GM10248 (cell line): Measurements from ENCODE around the gene IFNL4.

Experiments
- CTCF ChIA-PET: fragments of 300-600 bp; sonication (Branson Sonifier 250); formaldehyde crosslinking; extraction: SDS; loops from one replicate; lab custom pipeline; 2021; ENCODE audit warnings: antibody characterized with exemption; lab: Yijun Ruan, JAX
- POLR2A ChIA-PET: fragments of 350-650 bp; sonication (Branson Sonifier 250); formaldehyde crosslinking; extraction: SDS; loops from one replicate; lab custom pipeline; 2020; ENCODE audit warnings: antibody characterized with exemption; lab: Yijun Ruan, JAX
- DNase-seq: peaks from one replicate; pipeline ENCODE4 v3.0.0; 2012; ENCODE audit errors: extremely low spot score
- TF ChIP-seq, protein P1 (sequence below): IDR thresholded peaks from 2 replicates; pipeline ENCODE4 v1.5.1; 2012; ENCODE audit warnings: mild to moderate bottlenecking, low read depth; ENCODE audit errors: extremely low read depth, missing control alignments, control extremely low read depth

The IFNL4 gene

DNA sequence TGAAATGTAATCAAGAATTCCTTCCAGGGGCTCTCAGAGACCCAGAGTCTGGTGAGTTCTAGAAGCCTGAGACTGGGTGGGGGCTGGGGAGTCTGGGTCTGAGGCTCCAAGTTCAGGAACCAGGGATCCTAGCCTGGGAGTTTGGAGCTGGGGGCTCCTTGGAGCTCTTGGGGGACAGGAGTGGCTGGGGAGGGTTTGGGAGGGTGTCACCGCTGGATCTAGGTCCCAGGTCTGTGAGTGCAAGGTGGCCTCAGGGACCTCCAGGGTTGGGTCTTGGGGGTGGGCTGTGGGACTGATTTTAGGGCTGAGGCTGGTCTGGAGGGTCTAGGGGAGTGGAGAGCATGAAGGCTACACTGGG is 45.7 kb downstream of the IFNL4 start:
- no peak for DNase-seq
- POLR2A ChIA-PET, result no interaction called here
- TF ChIP-seq, protein P1, sequence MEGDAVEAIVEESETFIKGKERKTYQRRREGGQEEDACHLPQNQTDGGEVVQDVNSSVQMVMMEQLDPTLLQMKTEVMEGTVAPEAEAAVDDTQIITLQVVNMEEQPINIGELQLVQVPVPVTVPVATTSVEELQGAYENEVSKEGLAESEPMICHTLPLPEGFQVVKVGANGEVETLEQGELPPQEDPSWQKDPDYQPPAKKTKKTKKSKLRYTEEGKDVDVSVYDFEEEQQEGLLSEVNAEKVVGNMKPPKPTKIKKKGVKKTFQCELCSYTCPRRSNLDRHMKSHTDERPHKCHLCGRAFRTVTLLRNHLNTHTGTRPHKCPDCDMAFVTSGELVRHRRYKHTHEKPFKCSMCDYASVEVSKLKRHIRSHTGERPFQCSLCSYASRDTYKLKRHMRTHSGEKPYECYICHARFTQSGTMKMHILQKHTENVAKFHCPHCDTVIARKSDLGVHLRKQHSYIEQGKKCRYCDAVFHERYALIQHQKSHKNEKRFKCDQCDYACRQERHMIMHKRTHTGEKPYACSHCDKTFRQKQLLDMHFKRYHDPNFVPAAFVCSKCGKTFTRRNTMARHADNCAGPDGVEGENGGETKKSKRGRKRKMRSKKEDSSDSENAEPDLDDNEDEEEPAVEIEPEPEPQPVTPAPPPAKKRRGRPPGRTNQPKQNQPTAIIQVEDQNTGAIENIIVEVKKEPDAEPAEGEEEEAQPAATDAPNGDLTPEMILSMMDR, result no peak
- CTCF ChIA-PET, result interaction anchor here (1.0 kb wide), 1 partner anchor 16 kb away, joined by 4 read pairs; no protein-coding TSS in a partner anchor

DNA sequence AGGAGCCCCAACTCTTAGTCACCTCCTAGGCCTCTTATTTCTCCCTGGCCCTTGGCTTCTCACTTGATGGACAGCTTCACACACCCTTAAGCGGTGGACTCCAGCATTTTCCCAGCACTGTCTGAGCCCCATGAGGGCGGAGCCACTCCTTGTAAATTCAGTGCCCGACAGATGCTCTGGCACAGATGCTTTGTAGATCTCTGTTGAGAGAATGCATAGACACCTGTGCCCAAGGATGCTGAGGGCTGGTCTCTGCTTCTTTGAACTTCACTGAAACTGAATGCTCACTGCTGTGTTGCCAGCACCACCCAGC is 47.9 kb downstream of the IFNL4 start:
- TF ChIP-seq, protein P1, result no peak
- CTCF ChIA-PET, result no interaction called here
- POLR2A ChIA-PET, result no interaction called here
- no peak for DNase-seq

DNA sequence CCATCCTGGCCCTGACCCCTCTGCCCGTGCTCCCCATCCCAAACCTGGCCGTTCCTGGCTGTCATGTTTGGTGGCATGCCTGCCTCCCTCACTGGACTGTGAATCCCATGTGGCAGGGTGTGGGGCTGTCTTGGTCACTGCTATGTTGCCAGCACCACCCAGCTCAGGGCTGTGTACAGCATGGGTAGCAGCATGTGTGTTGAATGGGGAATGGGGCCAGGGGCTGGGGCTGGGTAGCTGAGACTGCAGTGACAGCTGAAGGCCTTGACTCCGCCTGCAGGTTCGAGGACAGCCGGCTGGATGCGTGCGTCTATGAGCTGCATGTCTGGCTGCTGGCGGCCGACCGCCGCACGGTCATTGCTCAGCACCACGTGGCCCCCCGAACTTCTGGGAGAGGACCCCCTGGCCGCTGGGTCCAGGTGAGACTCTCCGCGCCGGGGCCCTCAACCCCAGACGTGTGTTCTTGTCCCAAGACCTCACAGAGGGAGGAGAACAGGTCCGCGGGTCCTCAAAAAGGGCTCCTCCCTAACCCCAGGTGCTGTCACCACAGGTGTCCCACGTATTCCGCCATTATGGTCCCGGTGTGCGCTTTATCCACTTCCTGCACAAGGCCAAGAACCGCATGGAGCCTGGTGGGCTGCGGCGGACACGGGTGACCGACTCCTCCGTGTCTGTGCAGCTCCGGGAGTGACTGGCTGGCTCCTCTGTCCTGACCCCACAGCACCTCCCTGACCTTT is 48.4 kb downstream of the IFNL4 start:
- ChIA-PET POLR2A (no interaction called here), CTCF (no interaction called here)
- no peak for DNase-seq
- TF ChIP-seq, protein P1, result no peak

- DNase-seq, result no peak
- TF ChIP-seq, protein P1, result no peak
- CTCF ChIA-PET, result no interaction called here
- POLR2A ChIA-PET, result no interaction called here
These were observed 49.6 kb downstream of the IFNL4 start for GRCh38 chr19:39199025-39199424.

GRCh38 chr19:39197808-39198207 is 50.8 kb downstream of the IFNL4 start:
- ChIA-PET POLR2A (no interaction called here), CTCF (no interaction called here)
- TF ChIP-seq, protein P1, result no peak
- no peak for DNase-seq

DNA sequence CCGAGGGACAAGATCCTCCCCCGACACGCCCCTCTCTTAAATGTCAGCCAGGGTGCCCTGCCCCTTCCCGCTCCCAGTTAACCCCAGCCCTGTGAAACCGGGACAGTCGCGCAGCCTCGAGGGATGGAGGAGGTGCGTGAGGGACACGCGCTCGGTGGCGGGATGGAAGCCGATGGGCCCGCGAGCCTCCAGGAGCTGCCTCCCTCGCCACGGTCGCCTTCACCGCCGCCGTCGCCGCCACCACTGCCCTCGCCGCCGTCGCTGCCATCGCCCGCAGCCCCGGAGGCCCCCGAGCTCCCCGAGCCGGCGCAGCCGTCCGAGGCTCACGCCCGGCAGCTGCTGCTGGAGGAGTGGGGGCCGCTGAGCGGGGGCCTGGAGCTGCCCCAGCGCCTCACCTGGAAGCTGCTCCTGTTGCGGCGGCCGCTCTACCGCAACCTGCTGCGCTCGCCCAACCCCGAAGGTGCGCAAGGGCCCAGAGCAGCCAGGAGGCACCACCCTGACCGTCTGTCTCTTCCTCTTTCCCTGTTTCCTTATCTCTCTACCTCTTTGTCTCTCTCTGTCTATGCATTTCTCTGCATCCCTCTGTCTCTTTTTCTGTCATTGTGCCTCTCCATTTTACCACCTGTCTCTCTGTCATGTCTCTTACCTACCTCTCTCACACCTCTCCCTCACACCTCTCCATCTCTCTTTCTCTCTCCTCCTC is 51.6 kb downstream of the IFNL4 start, which contains the start of gene NCCRP1:
Gene NCCRP1 (plus strand): TSS at position 105 of the 703 bp plus-strand sequence. CDS start 19 bp downstream, at position 124.
- DNase-seq, result no peak
- ChIA-PET POLR2A (no interaction called here), CTCF (no interaction called here)
- TF ChIP-seq, protein P1, result no peak
